Loucy (cell line): Measurements from ENCODE around the gene CCDC28B.
A peak's percentile ranks its signal among the peaks of the same experiment; 100 is the strongest.

ENCODE experiments used
- H2AFZ ChIP-seq: fragments of 200-600 bp; sonication (generic); 2 replicates; pipeline ENCODE4 v1.6.0; 2016; ENCODE audit warnings: antibody characterized with exemption, mild to moderate bottlenecking, low read length, moderate library complexity
- H3F3A ChIP-seq: fragments of 200-600 bp; 2 replicates; pipeline ENCODE4 v1.6.0; 2016; ENCODE audit warnings: antibody characterized with exemption, low read depth, mild to moderate bottlenecking
- H3K27me3 ChIP-seq: fragments of 200-600 bp; sonication (generic); 2 replicates; pipeline ENCODE4 v1.6.1; 2014; ENCODE audit warnings: low read length, mild to moderate bottlenecking; ENCODE audit not compliant: insufficient read depth, poor library complexity, severe bottlenecking
- H3K36me3 ChIP-seq: fragments of 200-600 bp; sonication (generic); 2 replicates; pipeline ENCODE4 v1.6.1; 2016; ENCODE audit warnings: low read length; ENCODE audit not compliant: insufficient read depth
- H3K4me1 ChIP-seq: fragments of 200-600 bp; sonication (generic); 2 replicates; pipeline ENCODE4 v1.5.1; 2014; ENCODE audit warnings: low read length, mild to moderate bottlenecking; ENCODE audit not compliant: insufficient read depth, poor library complexity, severe bottlenecking
- H3K4me2 ChIP-seq: fragments of 200-600 bp; sonication (generic); 2 replicates; pipeline ENCODE4 v1.6.0; 2014; ENCODE audit warnings: antibody characterized with exemption, low read length, low read depth, mild to moderate bottlenecking; ENCODE audit not compliant: poor library complexity, severe bottlenecking
- H3K4me3 ChIP-seq: fragments of 200-600 bp; sonication (generic); 2 replicates; pipeline ENCODE4 v1.5.1; 2014; ENCODE audit warnings: low read length, mild to moderate bottlenecking, mixed read lengths; ENCODE audit not compliant: poor library complexity, severe bottlenecking
- H3K79me2 ChIP-seq: fragments of 200-600 bp; sonication (generic); 2 replicates; pipeline ENCODE4 v1.6.1; 2014; ENCODE audit warnings: low read length; ENCODE audit not compliant: insufficient read depth
- H3K9ac ChIP-seq: fragments of 200-600 bp; sonication (generic); 2 replicates; pipeline ENCODE4 v1.6.0; 2014; ENCODE audit warnings: mild to moderate bottlenecking, low read depth, low read length, moderate library complexity; ENCODE audit not compliant: poor library complexity, severe bottlenecking
- H3K9me2 ChIP-seq: fragments of 200-600 bp; sonication (generic); replicated peaks from 2 replicates; pipeline ENCODE4 v1.6.1; 2016; ENCODE audit warnings: low read depth, low read length, mixed read lengths
- H3K9me3 ChIP-seq: fragments of 200-600 bp; sonication (generic); 2 replicates; pipeline ENCODE4 v1.6.1; 2014; ENCODE audit warnings: mild to moderate bottlenecking, antibody characterized with exemption, low read length, low read depth; ENCODE audit not compliant: insufficient read depth
- H4K20me1 ChIP-seq: fragments of 200-600 bp; sonication (generic); 2 replicates; pipeline ENCODE4 v1.6.0; 2014; ENCODE audit warnings: antibody characterized with exemption, low read length, mild to moderate bottlenecking; ENCODE audit not compliant: insufficient read depth, poor library complexity, severe bottlenecking
- CTCF ChIP-seq: fragments of 200-600 bp; sonication (generic); conservative IDR thresholded peaks from 2 replicates; pipeline ENCODE4 v1.5.1; 2014; ENCODE audit warnings: mild to moderate bottlenecking, antibody characterized with exemption, low read length
- EZH2phosphoT487 ChIP-seq: fragments of 200-600 bp; IDR thresholded peaks from 2 replicates; pipeline ENCODE4 v1.6.1; 2018; ENCODE audit warnings: antibody characterized with exemption, mild to moderate bottlenecking, moderate library complexity, borderline replicate concordance

Gene CCDC28B

GRCh38 chr1:32179443-32180185 lies 20.8 kb upstream of the CCDC28B start, which contains the start of gene TXLNA:
Gene TXLNA, plus strand, starts transcription at chr1:32179675. Its CDS starts 671 bp downstream, at chr1:32180346.
- Histone ChIP-seq H3K4me1 (peaks cover 42% of the 10 kb centered on the region), H3K36me3 (peaks cover 8% of the 10 kb centered on the region; the same call in 1 of the 2 replicates), H3K27me3 (no peaks in the 10 kb centered on the region), H3K4me3 (peak within 1 kb of the TSS; percentile 92), H3K9me3 (no peaks in the 10 kb centered on the region), H3K79me2 (peaks cover 44% of the 10 kb centered on the region), H2AFZ (peak within 1 kb of the TSS; percentile 81), H3K9me2 (no peaks in the 10 kb centered on the region), H3K9ac (peak within 1 kb of the TSS; percentile 98), H3F3A (no peaks in the 10 kb centered on the region), H3K4me2 (peak within 1 kb of the TSS; percentile 95), H4K20me1 (peaks cover 36% of the 10 kb centered on the region)
- TF ChIP-seq EZH2phosphoT487 (no peak), CTCF (no peak)

- H3K79me2 ChIP-seq: peaks cover 50% of the 10 kb centered on the region
- H3K9ac ChIP-seq: peak overlapping the region; percentile 98
- peak overlapping the region; percentile 92 for H3K4me3 ChIP-seq
- TF ChIP-seq EZH2phosphoT487 (no peak), CTCF (no peak)
- no peaks in the 10 kb centered on the region for H3K9me3 ChIP-seq
- peak overlapping the region; percentile 95 for H3K4me2 ChIP-seq
- no peaks in the 10 kb centered on the region for H3F3A ChIP-seq
- peaks cover 47% of the 10 kb centered on the region for H3K4me1 ChIP-seq
- peaks cover 10% of the 10 kb centered on the region; the same call in 1 of the 2 replicates for H3K36me3 ChIP-seq
- peak overlapping the region; percentile 45; the same call in 1 of the 2 replicates for H2AFZ ChIP-seq
- peaks cover 36% of the 10 kb centered on the region for H4K20me1 ChIP-seq
- H3K9me2 ChIP-seq: no peaks in the 10 kb centered on the region
- H3K27me3 ChIP-seq: no peaks in the 10 kb centered on the region
These were observed 20.0 kb upstream of the CCDC28B start for GRCh38 chr1:32180186-32181060.

- H3K79me2 ChIP-seq: peaks cover 56% of the 10 kb centered on the region
These were observed 19.3 kb upstream of the CCDC28B start for GRCh38 chr1:32181065-32181464.

More at GRCh38 chr1:32181065-32181464, 19.3 kb upstream of the CCDC28B start:
- peaks cover 51% of the 10 kb centered on the region for H3K4me1 ChIP-seq
- peak overlapping the region; percentile 95 for H3K4me2 ChIP-seq
- H3K36me3 ChIP-seq: peaks cover 10% of the 10 kb centered on the region; the same call in 1 of the 2 replicates
- H3K27me3 ChIP-seq: no peaks in the 10 kb centered on the region
- H4K20me1 ChIP-seq: peaks cover 41% of the 10 kb centered on the region
- H3K4me3 ChIP-seq: peak overlapping the region; percentile 92
- no peak overlapping the region for H2AFZ ChIP-seq
- H3K9ac ChIP-seq: peak overlapping the region; percentile 98
- H3K9me3 ChIP-seq: no peaks in the 10 kb centered on the region
- TF ChIP-seq EZH2phosphoT487: no peak
- TF ChIP-seq CTCF: no peak
- H3K9me2 ChIP-seq: no peaks in the 10 kb centered on the region
- no peaks in the 10 kb centered on the region for H3F3A ChIP-seq
